Measurements from ENCODE around the gene SMIM20. TPM values are rescaled to one million over a fixed set of nuclear protein-coding genes. Genes with fewer than 3 reads are reported as not detected.

Gene SMIM20
- total and polyA plus RNA-seq, 2 experiments from 2014 or later: 56.6 to 82.9 TPM

DNA sequence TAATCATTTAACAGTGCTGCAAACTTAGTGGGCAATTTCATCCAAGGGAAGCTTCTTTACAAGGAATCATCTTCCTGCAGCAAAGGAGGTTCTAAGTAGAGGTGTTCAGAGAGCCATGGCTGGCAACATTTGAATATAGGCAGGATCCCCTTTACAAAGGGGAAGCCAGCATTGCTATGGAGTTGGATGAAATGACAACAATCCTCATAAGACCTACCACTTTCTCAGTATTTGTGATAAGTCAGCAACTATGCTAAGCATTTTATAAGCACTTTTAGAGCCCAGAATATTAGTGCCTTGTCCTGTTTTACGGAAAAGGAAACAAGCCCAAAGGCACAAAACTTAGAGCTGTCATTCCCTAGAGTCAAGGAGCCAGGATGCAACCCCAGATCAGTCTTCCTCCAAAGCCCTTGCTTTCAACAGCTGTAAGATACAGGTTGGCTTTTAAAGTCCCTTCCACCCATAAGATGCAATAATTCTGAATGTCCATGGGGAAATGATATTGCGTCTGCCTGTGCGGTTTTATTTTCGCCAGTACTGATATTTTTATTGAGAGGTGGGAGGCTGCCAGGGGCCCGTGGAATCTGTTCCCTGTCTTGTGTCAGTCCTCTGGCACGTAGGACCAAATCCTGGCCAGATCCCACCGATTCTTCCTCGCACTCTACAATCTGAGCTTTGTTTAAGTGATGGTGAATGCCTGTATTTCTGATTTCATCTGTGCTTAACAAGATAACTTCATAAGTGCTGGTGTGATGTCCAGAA, 59.1 kb downstream of the SMIM20 start (continued):
- TF ChIP-seq, protein P1, sequence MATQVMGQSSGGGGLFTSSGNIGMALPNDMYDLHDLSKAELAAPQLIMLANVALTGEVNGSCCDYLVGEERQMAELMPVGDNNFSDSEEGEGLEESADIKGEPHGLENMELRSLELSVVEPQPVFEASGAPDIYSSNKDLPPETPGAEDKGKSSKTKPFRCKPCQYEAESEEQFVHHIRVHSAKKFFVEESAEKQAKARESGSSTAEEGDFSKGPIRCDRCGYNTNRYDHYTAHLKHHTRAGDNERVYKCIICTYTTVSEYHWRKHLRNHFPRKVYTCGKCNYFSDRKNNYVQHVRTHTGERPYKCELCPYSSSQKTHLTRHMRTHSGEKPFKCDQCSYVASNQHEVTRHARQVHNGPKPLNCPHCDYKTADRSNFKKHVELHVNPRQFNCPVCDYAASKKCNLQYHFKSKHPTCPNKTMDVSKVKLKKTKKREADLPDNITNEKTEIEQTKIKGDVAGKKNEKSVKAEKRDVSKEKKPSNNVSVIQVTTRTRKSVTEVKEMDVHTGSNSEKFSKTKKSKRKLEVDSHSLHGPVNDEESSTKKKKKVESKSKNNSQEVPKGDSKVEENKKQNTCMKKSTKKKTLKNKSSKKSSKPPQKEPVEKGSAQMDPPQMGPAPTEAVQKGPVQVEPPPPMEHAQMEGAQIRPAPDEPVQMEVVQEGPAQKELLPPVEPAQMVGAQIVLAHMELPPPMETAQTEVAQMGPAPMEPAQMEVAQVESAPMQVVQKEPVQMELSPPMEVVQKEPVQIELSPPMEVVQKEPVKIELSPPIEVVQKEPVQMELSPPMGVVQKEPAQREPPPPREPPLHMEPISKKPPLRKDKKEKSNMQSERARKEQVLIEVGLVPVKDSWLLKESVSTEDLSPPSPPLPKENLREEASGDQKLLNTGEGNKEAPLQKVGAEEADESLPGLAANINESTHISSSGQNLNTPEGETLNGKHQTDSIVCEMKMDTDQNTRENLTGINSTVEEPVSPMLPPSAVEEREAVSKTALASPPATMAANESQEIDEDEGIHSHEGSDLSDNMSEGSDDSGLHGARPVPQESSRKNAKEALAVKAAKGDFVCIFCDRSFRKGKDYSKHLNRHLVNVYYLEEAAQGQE (IDR thresholded peaks at IDR 0.05; ENCODE audit: unreplicated experiment): no peak
- no peak for TF ChIP-seq ZNF331 (CRISPR knock-in tag; IDR thresholded peaks at IDR 0.05; ENCODE audit: low read depth)
- no peak for TF ChIP-seq JUNB (IDR thresholded peaks at IDR 0.05; ENCODE audit: unreplicated experiment)
- TF ChIP-seq, protein P2, sequence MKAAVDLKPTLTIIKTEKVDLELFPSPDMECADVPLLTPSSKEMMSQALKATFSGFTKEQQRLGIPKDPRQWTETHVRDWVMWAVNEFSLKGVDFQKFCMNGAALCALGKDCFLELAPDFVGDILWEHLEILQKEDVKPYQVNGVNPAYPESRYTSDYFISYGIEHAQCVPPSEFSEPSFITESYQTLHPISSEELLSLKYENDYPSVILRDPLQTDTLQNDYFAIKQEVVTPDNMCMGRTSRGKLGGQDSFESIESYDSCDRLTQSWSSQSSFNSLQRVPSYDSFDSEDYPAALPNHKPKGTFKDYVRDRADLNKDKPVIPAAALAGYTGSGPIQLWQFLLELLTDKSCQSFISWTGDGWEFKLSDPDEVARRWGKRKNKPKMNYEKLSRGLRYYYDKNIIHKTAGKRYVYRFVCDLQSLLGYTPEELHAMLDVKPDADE (IDR thresholded peaks at IDR 0.05): no peak
- TF ChIP-seq CREB1 (CRISPR knock-in tag; IDR thresholded peaks at IDR 0.05; ENCODE audit: low read depth): no peak

- no peaks in the 10 kb centered on the region for H3K36me3 Mint-ChIP-seq (ENCODE audit: low read depth)
- H3K4me1 Mint-ChIP-seq: peaks cover 21% of the 10 kb centered on the region
- Histone ChIP-seq H3K36me3 (ENCODE audit: insufficient read depth) (no peaks in the 10 kb centered on the region), H3K4me1 (ENCODE audit: insufficient read depth) (no peaks in the 10 kb centered on the region; the same call in 1 of the 2 replicates), H3K27ac (ENCODE audit: low read depth) (no peak overlapping the region), H2AFZ (peak overlapping the region; percentile 99), H3K9me2 (ENCODE audit: insufficient read depth) (no peaks in the 10 kb centered on the region), H3F3A (replicated peaks; ENCODE audit: low read depth) (peaks cover 4% of the 10 kb centered on the region; the same call in 1 of the 2 replicates), H3K4me2 (no peak overlapping the region), H3K27me3 (ENCODE audit: insufficient read depth) (no peaks in the 10 kb centered on the region), H4K20me1 (replicated peaks; ENCODE audit: insufficient read depth) (no peaks in the 10 kb centered on the region), H3K79me2 (replicated peaks; ENCODE audit: insufficient read depth) (no peaks in the 10 kb centered on the region), H3K4me3 (no peak overlapping the region)
- H3K27ac Mint-ChIP-seq: no peak overlapping the region
- no peak overlapping the region for H3K4me3 Mint-ChIP-seq
- peak; percentile 42 for DNase-seq (ENCODE audit: low spot score)
- no peaks in the 10 kb centered on the region for H3K9me3 Mint-ChIP-seq
- H3K27me3 Mint-ChIP-seq (ENCODE audit: insufficient read depth, low read depth, poor library complexity): peaks cover 6% of the 10 kb centered on the region
- TF ChIP-seq, protein P3, sequence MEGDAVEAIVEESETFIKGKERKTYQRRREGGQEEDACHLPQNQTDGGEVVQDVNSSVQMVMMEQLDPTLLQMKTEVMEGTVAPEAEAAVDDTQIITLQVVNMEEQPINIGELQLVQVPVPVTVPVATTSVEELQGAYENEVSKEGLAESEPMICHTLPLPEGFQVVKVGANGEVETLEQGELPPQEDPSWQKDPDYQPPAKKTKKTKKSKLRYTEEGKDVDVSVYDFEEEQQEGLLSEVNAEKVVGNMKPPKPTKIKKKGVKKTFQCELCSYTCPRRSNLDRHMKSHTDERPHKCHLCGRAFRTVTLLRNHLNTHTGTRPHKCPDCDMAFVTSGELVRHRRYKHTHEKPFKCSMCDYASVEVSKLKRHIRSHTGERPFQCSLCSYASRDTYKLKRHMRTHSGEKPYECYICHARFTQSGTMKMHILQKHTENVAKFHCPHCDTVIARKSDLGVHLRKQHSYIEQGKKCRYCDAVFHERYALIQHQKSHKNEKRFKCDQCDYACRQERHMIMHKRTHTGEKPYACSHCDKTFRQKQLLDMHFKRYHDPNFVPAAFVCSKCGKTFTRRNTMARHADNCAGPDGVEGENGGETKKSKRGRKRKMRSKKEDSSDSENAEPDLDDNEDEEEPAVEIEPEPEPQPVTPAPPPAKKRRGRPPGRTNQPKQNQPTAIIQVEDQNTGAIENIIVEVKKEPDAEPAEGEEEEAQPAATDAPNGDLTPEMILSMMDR (conservative IDR thresholded peaks at IDR 0.05; ENCODE audit: low read depth in 2 of 2): peak; percentile 30 to 64; a peak in 3 of 4 replicates
- TF ChIP-seq, protein P1 (IDR thresholded peaks at IDR 0.05; ENCODE audit: unreplicated experiment): no peak
- ATAC-seq: peak; percentile 85
Observed at GRCh38 chr4:25976780-25977179, 62.8 kb downstream of the SMIM20 start.

Measured in GM23338 (cell line).